GM21423 (cell line): Measurements from ENCODE around the gene SIGLEC7.
"Not testable (repeated sequence)": the region's sequence is repeated elsewhere in the genome, so short reads cannot be mapped to it uniquely, and the experiment has no call there.

Experiments
- ATAC-seq: cut with Tn5 transposase; IDR thresholded peaks from one replicate; pipeline ENCODE4 v1.9.1; 2021; ENCODE audit warnings: mild to moderate bottlenecking, moderate library complexity; ENCODE audit not compliant: unreplicated experiment

The SIGLEC7 gene

GRCh38 chr19:51137792-51138425, 4.2 kb upstream of the SIGLEC7 start:
- no peak for ATAC-seq

GRCh38 chr19:51138549-51138979, 3.5 kb upstream of the SIGLEC7 start:
- no peak for ATAC-seq

- ATAC-seq = no peak
Measured at GRCh38 chr19:51139299-51140014, 2.6 kb upstream of the SIGLEC7 start.

- no peak for ATAC-seq
Measured at GRCh38 chr19:51140441-51140840, 1.7 kb upstream of the SIGLEC7 start.

GRCh38 chr19:51141181-51141580, 920 bp upstream of the SIGLEC7 start:
- ATAC-seq = no peak

GRCh38 chr19:51142809-51143475, 841 bp downstream of the SIGLEC7 start:
- ATAC-seq = not testable (repeated sequence)

GRCh38 chr19:51143486-51143885, 1.4 kb downstream of the SIGLEC7 start:
- no peak for ATAC-seq

GRCh38 chr19:51144482-51145045, 2.5 kb downstream of the SIGLEC7 start:
- no peak for ATAC-seq

GRCh38 chr19:51145916-51146493, 3.9 kb downstream of the SIGLEC7 start:
- ATAC-seq = no peak

- no peak for ATAC-seq
Measured at GRCh38 chr19:51146751-51147150, 4.7 kb downstream of the SIGLEC7 start.

- ATAC-seq = no peak
Measured at GRCh38 chr19:51147663-51148062, 5.6 kb downstream of the SIGLEC7 start.

- no peak for ATAC-seq
Measured at GRCh38 chr19:51148580-51148979, 6.5 kb downstream of the SIGLEC7 start.

- ATAC-seq = no peak
Measured at GRCh38 chr19:51150627-51151026, 8.5 kb downstream of the SIGLEC7 start.

GRCh38 chr19:51156710-51157109, 14.6 kb downstream of the SIGLEC7 start:
- ATAC-seq = no peak

- no peak for ATAC-seq
Measured at GRCh38 chr19:51157265-51157664, 15.2 kb downstream of the SIGLEC7 start.

GRCh38 chr19:51158474-51159129, 16.5 kb downstream of the SIGLEC7 start:
- no peak for ATAC-seq

GRCh38 chr19:51159656-51160055, 17.6 kb downstream of the SIGLEC7 start:
- no peak for ATAC-seq

- ATAC-seq = no peak
Measured at GRCh38 chr19:51161266-51161665, 19.2 kb downstream of the SIGLEC7 start.

- ATAC-seq = no peak
Measured at GRCh38 chr19:51161867-51162496, 19.9 kb downstream of the SIGLEC7 start.

GRCh38 chr19:51163257-51163656, 21.2 kb downstream of the SIGLEC7 start:
- no peak for ATAC-seq
